HFF-Myc (cell line): ENCODE results near the gene F8A2.

Experiments used
- DNase-seq: peaks from one replicate; pipeline ENCODE4 v3.0.0-alpha.2; 2011; ENCODE audit warnings: low read depth; ENCODE audit errors: extremely low read depth
- H3K4me3 ChIP-seq: replicated peaks from 2 replicates; pipeline ENCODE4 v1.5.1; 2011; ENCODE audit warnings: low read depth, mild to moderate bottlenecking, control low read depth, low read length
- CTCF ChIP-seq: IDR thresholded peaks from 2 replicates; pipeline ENCODE4 v1.5.1; 2012; ENCODE audit warnings: mild to moderate bottlenecking, low read depth, low read length, control low read depth; ENCODE audit errors: missing control alignments

Gene F8A2

DNA sequence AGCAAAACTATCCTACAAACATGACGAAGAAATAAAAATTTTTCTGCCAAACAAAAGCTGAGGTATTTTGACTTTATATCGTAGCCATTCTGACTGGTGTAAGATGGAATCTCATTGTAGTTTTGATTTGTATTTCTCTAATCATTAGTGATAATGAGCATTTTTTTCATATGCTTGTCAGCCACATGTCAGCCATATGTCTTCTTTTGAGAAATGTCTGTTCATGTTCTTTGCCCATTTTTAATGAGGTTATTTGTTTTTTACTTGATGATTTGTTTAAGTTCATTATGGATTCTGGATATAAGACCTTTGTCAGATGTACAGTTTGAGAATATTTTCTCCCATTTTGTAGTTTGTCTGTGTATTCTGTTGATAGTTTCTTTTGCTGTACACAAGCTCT, 24.5 kb downstream of the F8A2 start:
- no peak for DNase-seq
- no peak overlapping the region for H3K4me3 ChIP-seq
- TF ChIP-seq CTCF: no peak

DNA sequence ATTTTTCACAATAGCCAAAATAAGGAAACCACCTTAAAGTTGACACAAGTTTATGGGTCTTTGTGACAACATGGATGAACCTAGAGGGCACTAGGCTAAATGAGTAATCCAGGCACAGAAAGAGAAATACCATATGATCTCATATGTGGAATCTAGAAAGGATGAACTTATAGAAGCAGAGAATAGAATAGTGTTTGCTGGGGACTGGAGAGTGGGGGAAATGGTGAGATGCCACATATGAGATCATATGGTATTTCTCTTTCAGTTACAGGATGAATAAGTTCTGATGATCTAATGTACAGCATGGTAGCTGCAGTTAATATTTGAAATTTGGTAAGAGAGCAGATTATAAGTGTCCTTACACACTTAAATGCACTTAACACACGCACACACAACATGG, 35.9 kb downstream of the F8A2 start:
- TF ChIP-seq CTCF: no peak
- no peak overlapping the region for H3K4me3 ChIP-seq
- no peak for DNase-seq
